ENCODE measurements around the gene ACBD7.

Gene ACBD7

GRCh38 chr10:15049533-15049932 lies 39.0 kb downstream of the ACBD7 start:
- Histone ChIP-seq H3K36me3 (ENCODE audit: control insufficient read depth in 1 of 2, insufficient read depth in 2 of 2, low read length in 2 of 2) (no peaks in the 10 kb centered on the region), H3K4me3 (ENCODE audit: low read depth in 1 of 2, low read length in 2 of 2) (no peak overlapping the region), H3K4me1 (ENCODE audit: control insufficient read depth in 1 of 2, insufficient read depth in 2 of 2, low read length in 2 of 2) (no peaks in the 10 kb centered on the region), H3K27ac (ENCODE audit: low read length) (no peak overlapping the region), H3K9me3 (ENCODE audit: control insufficient read depth in 1 of 2, low read length in 2 of 2) (no peaks in the 10 kb centered on the region), H3K27me3 (ENCODE audit: low read depth, low read length) (no peaks in the 10 kb centered on the region)

GRCh38 chr10:15046626-15047025 lies 42.0 kb downstream of the ACBD7 start:
- H3K27ac ChIP-seq (ENCODE audit: low read length) = no peak overlapping the region
- H3K36me3 ChIP-seq (ENCODE audit: control insufficient read depth in 1 of 2, insufficient read depth in 2 of 2, low read length in 2 of 2) = no peaks in the 10 kb centered on the region
- no peaks in the 10 kb centered on the region for H3K4me1 ChIP-seq (ENCODE audit: control insufficient read depth in 1 of 2, insufficient read depth in 2 of 2, low read length in 2 of 2)
- H3K9me3 ChIP-seq (ENCODE audit: control insufficient read depth in 1 of 2, low read length in 2 of 2) = no peaks in the 10 kb centered on the region
- H3K4me3 ChIP-seq (ENCODE audit: low read depth in 1 of 2, low read length in 2 of 2) = no peak overlapping the region
- no peaks in the 10 kb centered on the region for H3K27me3 ChIP-seq (ENCODE audit: low read depth, low read length)

GRCh38 chr10:15045380-15045779 lies 43.2 kb downstream of the ACBD7 start:
- Histone ChIP-seq H3K4me1 (ENCODE audit: control insufficient read depth in 1 of 2, insufficient read depth in 2 of 2, low read length in 2 of 2) (no peaks in the 10 kb centered on the region), H3K4me3 (ENCODE audit: low read depth in 1 of 2, low read length in 2 of 2) (no peak overlapping the region), H3K36me3 (ENCODE audit: control insufficient read depth in 1 of 2, insufficient read depth in 2 of 2, low read length in 2 of 2) (no peaks in the 10 kb centered on the region), H3K27me3 (ENCODE audit: low read depth, low read length) (no peaks in the 10 kb centered on the region), H3K27ac (ENCODE audit: low read length) (no peak overlapping the region), H3K9me3 (ENCODE audit: control insufficient read depth in 1 of 2, low read length in 2 of 2) (no peaks in the 10 kb centered on the region)

- Histone ChIP-seq H3K4me1 (ENCODE audit: control insufficient read depth in 1 of 2, insufficient read depth in 2 of 2, low read length in 2 of 2) (no peaks in the 10 kb centered on the region), H3K36me3 (ENCODE audit: control insufficient read depth in 1 of 2, insufficient read depth in 2 of 2, low read length in 2 of 2) (no peaks in the 10 kb centered on the region), H3K27ac (ENCODE audit: low read length) (no peak within 1 kb of the TSS), H3K9me3 (ENCODE audit: control insufficient read depth in 1 of 2, low read length in 2 of 2) (no peaks in the 10 kb centered on the region), H3K4me3 (ENCODE audit: low read depth in 1 of 2, low read length in 2 of 2) (no peak within 1 kb of the TSS), H3K27me3 (ENCODE audit: low read depth, low read length) (no peaks in the 10 kb centered on the region)
Measured at GRCh38 chr10:15043674-15044073, 44.9 kb downstream of the ACBD7 start, which contains the start of gene OLAH. Gene OLAH, plus strand, starts transcription at chr10:15043943. Its CDS starts 3,346 bp downstream, at chr10:15047289.

- Histone ChIP-seq H3K27me3 (ENCODE audit: low read depth, low read length) (no peaks in the 10 kb centered on the region), H3K36me3 (ENCODE audit: control insufficient read depth in 1 of 2, insufficient read depth in 2 of 2, low read length in 2 of 2) (no peaks in the 10 kb centered on the region), H3K27ac (ENCODE audit: low read length) (no peak overlapping the region), H3K4me3 (ENCODE audit: low read depth in 1 of 2, low read length in 2 of 2) (no peak overlapping the region), H3K9me3 (ENCODE audit: control insufficient read depth in 1 of 2, low read length in 2 of 2) (no peaks in the 10 kb centered on the region), H3K4me1 (ENCODE audit: control insufficient read depth in 1 of 2, insufficient read depth in 2 of 2, low read length in 2 of 2) (no peaks in the 10 kb centered on the region)
Measured at GRCh38 chr10:15038416-15038815, 50.2 kb downstream of the ACBD7 start.

- Histone ChIP-seq H3K27me3 (ENCODE audit: low read depth, low read length) (no peaks in the 10 kb centered on the region), H3K4me3 (ENCODE audit: low read depth in 1 of 2, low read length in 2 of 2) (no peak overlapping the region), H3K27ac (ENCODE audit: low read length) (no peak overlapping the region), H3K36me3 (ENCODE audit: control insufficient read depth in 1 of 2, insufficient read depth in 2 of 2, low read length in 2 of 2) (no peaks in the 10 kb centered on the region), H3K4me1 (ENCODE audit: control insufficient read depth in 1 of 2, insufficient read depth in 2 of 2, low read length in 2 of 2) (no peaks in the 10 kb centered on the region), H3K9me3 (ENCODE audit: control insufficient read depth in 1 of 2, low read length in 2 of 2) (no peaks in the 10 kb centered on the region)
Measured at GRCh38 chr10:15037691-15038090, 50.9 kb downstream of the ACBD7 start.

GRCh38 chr10:15035385-15036301 lies 52.9 kb downstream of the ACBD7 start:
- Histone ChIP-seq H3K4me1 (ENCODE audit: control insufficient read depth in 1 of 2, insufficient read depth in 2 of 2, low read length in 2 of 2) (no peaks in the 10 kb centered on the region), H3K4me3 (ENCODE audit: low read depth in 1 of 2, low read length in 2 of 2) (no peak overlapping the region), H3K36me3 (ENCODE audit: control insufficient read depth in 1 of 2, insufficient read depth in 2 of 2, low read length in 2 of 2) (no peaks in the 10 kb centered on the region), H3K9me3 (ENCODE audit: control insufficient read depth in 1 of 2, low read length in 2 of 2) (no peaks in the 10 kb centered on the region), H3K27ac (ENCODE audit: low read length) (no peak overlapping the region), H3K27me3 (ENCODE audit: low read depth, low read length) (no peaks in the 10 kb centered on the region)

GRCh38 chr10:15027741-15028140 lies 60.8 kb downstream of the ACBD7 start:
- Histone ChIP-seq H3K4me1 (ENCODE audit: control insufficient read depth in 1 of 2, insufficient read depth in 2 of 2, low read length in 2 of 2) (no peaks in the 10 kb centered on the region), H3K36me3 (ENCODE audit: control insufficient read depth in 1 of 2, insufficient read depth in 2 of 2, low read length in 2 of 2) (no peaks in the 10 kb centered on the region), H3K9me3 (ENCODE audit: control insufficient read depth in 1 of 2, low read length in 2 of 2) (no peaks in the 10 kb centered on the region), H3K27ac (ENCODE audit: low read length) (no peak overlapping the region), H3K27me3 (ENCODE audit: low read depth, low read length) (no peaks in the 10 kb centered on the region), H3K4me3 (ENCODE audit: low read depth in 1 of 2, low read length in 2 of 2) (no peak overlapping the region)
